KBM-7 (cell line): ENCODE measurements around the gene LRP1B.

Source experiments
- DNase-seq: peaks from one replicate; pipeline ENCODE4 v3.0.0-alpha.2; 2015
- in situ Hi-C: fragments of 300-500 bp; cut with MboI; formaldehyde crosslinking; loops from 2 replicates; pipeline ENCODE4 v1.14.3; 2020; ENCODE audit warnings: low sequenced_read_pairs, low pct_unique_long_range_greater_than_20kb, mixed read lengths

LRP1B gene

GRCh38 chr2:141653184-141653583 lies 477.6 kb downstream of the LRP1B start:
- no peak for DNase-seq
- in situ Hi-C loops = no loop called here

GRCh38 chr2:141652308-141652707 lies 478.5 kb downstream of the LRP1B start:
- no peak for DNase-seq
- in situ Hi-C loops = no loop called here

GRCh38 chr2:141647353-141647752 lies 483.5 kb downstream of the LRP1B start:
- in situ Hi-C loops = no loop called here
- no peak for DNase-seq

- no peak for DNase-seq
- in situ Hi-C loops = no loop called here
These were observed 489.4 kb downstream of the LRP1B start for GRCh38 chr2:141641462-141641861.

DNA sequence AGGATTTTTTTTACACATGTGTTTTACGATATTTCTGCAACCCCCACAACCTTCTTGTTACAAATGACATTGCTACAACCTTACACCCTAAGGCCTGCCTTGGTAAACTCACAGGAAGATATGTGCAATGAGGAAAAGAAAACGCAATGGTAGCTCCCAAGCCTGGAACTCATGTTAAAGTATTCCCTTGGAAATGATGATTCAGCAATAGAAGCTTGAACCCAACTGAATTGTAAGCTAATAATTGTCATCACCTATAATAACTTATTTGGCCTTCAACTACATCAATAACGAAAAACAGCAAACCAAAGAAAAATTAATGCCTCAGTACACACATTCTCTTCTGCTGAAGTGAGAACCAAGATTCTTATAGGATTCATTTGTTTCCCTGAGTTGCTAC lies 491.0 kb downstream of the LRP1B start:
- no peak for DNase-seq
- in situ Hi-C loops = no loop called here

- DNase-seq = no peak
- in situ Hi-C loops = no loop called here
These were observed 497.7 kb downstream of the LRP1B start for GRCh38 chr2:141633132-141633531.

- DNase-seq = no peak
- in situ Hi-C loops = no loop called here
These were observed 500.3 kb downstream of the LRP1B start for GRCh38 chr2:141630407-141630930.

- no peak for DNase-seq
- in situ Hi-C loops = no loop called here
These were observed 510.4 kb downstream of the LRP1B start for GRCh38 chr2:141620372-141620771.

- DNase-seq = no peak
- in situ Hi-C loops = no loop called here
These were observed 512.4 kb downstream of the LRP1B start for GRCh38 chr2:141618457-141618856.

DNA sequence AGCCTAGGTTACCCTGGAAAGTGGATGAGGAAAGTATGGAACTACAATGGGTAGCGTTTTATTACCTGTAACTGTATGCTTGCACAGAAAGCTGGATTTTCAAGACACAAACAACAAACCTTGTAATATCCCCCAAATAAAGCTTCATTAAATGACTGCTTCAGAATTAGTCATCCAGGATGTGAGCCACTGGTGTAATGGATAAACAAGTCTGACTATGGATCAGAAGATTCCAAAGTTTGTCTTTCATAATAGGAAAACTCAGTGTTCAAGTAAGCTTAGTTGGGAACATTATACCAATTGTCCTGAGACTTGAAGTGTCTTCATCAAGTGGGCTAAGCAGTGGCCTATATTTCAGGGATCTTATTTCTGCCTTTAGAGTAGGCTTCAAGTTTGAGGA lies 518.8 kb downstream of the LRP1B start:
- DNase-seq = no peak
- in situ Hi-C loops = no loop called here

DNA sequence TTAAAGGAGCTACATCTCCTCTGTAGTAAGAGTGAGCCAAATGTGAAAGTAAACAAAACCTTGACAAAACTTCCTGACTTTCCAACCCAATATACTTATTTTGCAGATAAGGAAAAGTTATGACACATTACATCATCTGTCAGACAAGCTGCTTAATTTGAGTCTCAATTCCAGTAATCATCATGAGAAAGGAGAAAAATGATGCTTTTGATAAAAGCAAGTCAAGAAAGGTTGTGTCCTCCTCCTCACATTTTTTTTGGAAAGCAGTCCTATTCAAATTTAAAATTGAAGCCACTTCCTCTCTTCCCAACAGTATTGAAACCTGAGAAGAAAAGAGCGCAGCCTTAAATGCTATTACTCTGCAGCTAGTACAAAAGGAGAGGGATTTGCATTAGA lies 519.6 kb downstream of the LRP1B start:
- no peak for DNase-seq
- in situ Hi-C loops = no loop called here

GRCh38 chr2:141610564-141611175 lies 520.1 kb downstream of the LRP1B start:
- DNase-seq = no peak
- in situ Hi-C loops = no loop called here

GRCh38 chr2:141605163-141605562 lies 525.7 kb downstream of the LRP1B start:
- in situ Hi-C loops = no loop called here
- no peak for DNase-seq

GRCh38 chr2:141601511-141602152 lies 529.2 kb downstream of the LRP1B start:
- in situ Hi-C loops = no loop called here
- no peak for DNase-seq

- in situ Hi-C loops = no loop called here
- DNase-seq = no peak
These were observed 531.1 kb downstream of the LRP1B start for GRCh38 chr2:141599721-141600120.

DNA sequence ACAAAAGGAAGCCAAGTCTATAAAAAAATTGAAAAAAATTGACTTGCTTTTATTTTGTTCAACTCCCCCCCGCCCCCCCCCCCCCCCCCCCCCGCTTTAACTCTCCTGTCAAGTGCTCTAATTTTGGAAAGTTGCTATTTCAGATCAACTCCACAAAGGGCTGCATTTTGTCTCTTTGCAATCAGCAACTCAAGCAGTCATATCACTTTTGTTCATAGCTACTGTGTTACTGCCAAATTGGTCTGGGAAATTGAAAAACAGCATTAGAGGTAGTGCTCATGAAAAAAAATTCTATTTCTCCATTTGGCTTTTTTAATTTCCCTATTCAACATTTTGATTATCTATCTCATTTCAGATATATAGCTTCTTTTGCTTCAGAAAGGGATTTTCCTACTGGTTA lies 531.8 kb downstream of the LRP1B start:
- in situ Hi-C loops = no loop called here
- DNase-seq = no peak

GRCh38 chr2:141595316-141595920 lies 535.4 kb downstream of the LRP1B start:
- in situ Hi-C loops = no loop called here
- DNase-seq = no peak

DNA sequence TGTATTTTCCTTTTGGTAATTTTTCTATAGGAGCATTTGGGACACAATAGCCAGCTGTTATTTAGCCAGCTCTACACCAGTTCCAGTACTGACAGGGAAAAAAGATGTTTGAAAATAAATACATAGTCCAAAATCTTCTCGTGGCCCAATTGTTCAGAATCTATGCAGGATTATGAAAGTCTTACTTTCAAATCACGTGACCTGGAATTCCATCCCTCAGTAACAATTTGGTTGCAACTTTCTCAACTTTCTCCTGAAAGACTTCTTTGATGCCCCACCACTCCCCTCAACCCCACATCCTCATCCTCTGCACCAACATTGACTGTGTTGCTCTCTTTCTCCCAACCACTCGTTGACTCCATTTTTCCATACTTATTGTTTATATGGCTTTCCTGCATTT lies 539.0 kb downstream of the LRP1B start:
- in situ Hi-C loops = no loop called here
- DNase-seq = no peak

DNA sequence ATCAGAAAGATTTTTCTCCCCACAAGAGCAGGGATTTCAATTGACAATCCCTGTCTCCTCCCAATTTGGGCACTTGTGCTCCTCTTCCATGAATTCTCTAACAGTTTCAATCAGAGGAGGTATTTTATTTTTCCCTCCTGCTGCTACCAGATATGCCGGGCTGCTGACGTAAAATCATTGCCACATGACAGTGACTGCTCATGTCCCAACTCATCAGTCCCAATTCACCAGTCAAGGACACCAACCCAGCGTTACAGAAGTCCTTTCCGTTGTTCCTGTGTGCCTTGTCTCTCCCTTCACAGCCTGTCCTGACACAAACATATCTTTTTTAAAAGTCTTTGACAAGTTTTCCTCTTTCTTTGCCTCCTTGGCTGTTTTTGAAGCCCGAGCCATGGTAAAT lies 540.2 kb downstream of the LRP1B start:
- in situ Hi-C loops = no loop called here
- no peak for DNase-seq

GRCh38 chr2:141589314-141589713 lies 541.5 kb downstream of the LRP1B start:
- no peak for DNase-seq

GRCh38 chr2:141586985-141587384 lies 543.8 kb downstream of the LRP1B start:
- DNase-seq = no peak
- in situ Hi-C loops = no loop called here

More at GRCh38 chr2:141589314-141589713, 541.5 kb downstream of the LRP1B start:
- in situ Hi-C loops = no loop called here
